SK-N-MC (cell line): ENCODE measurements around the gene DENND5B.
"Not testable (repeated sequence)": the region's sequence is repeated elsewhere in the genome, so short reads cannot be mapped to it uniquely, and the experiment has no call there.

Experiments used
- DNase-seq: peaks from one replicate; pipeline ENCODE4 v3.0.0-alpha.2; 2011; ENCODE audit warnings: low read depth, low spot score
- H3K27ac ChIP-seq: fragments of 200-600 bp; sonication (generic); 2 replicates; pipeline ENCODE4 v1.5.1; 2016; ENCODE audit warnings: mixed run types
- H3K36me3 ChIP-seq: fragments of 200-600 bp; sonication (generic); 2 replicates; pipeline ENCODE4 v1.6.1; 2017; ENCODE audit warnings: antibody characterized with exemption, low read length, mixed read lengths; ENCODE audit not compliant: insufficient read depth
- H3K4me3 ChIP-seq: fragments of 200-600 bp; sonication (generic); 2 replicates; pipeline ENCODE4 v1.5.1; 2016
- H3K9ac ChIP-seq: fragments of 200-600 bp; sonication (generic); 2 replicates; pipeline ENCODE4 v1.8.0; 2017; ENCODE audit warnings: mixed run types, mixed read lengths; ENCODE audit not compliant: insufficient read length
- H3K9me3 ChIP-seq: fragments of 200-600 bp; sonication (generic); 2 replicates; pipeline ENCODE4 v1.6.1; 2017; ENCODE audit warnings: low read depth, mild to moderate bottlenecking, antibody characterized with exemption, low read length, moderate library complexity, mixed read lengths
- EZH2 ChIP-seq: fragments of 200-600 bp; sonication (generic); IDR thresholded peaks from one replicate; pipeline ENCODE4 v1.6.1; 2017; ENCODE audit warnings: antibody characterized with exemption
- FOXP2 ChIP-seq: optimal IDR thresholded peaks from 2 replicates; pipeline ENCODE3; 2011; ENCODE audit warnings: mild to moderate bottlenecking, moderate library complexity; ENCODE audit not compliant: insufficient read depth; ENCODE audit errors: extremely low read length, control extremely low read depth
- POLR2AphosphoS5 ChIP-seq: IDR thresholded peaks from 2 replicates; pipeline ENCODE4 v1.6.1; 2012; ENCODE audit warnings: mild to moderate bottlenecking, low read depth, low read length, borderline replicate concordance

DENND5B gene

DNA sequence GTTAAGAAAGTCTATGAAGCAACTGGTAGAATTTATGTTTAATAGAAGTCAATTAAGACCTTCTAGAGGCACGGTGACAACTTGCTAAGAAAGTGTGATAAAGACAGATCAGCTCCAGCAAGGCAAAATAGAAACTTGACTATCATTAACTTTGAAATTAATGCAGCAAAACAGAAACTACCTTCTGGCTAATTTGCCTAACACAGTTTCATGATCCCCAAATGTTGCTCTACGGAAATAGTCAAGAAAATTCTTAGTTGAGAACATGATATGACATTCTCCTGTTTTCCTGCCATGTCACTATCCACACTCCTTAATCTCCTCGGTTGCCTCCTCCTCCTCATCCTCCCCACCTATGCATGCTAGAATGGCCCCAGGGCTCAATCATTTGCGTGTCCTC lies 4.2 kb downstream of the DENND5B start:
- Histone ChIP-seq H3K9ac (no peak overlapping the region), H3K27ac (no peak overlapping the region), H3K4me3 (no peak overlapping the region), H3K9me3 (no peaks in the 10 kb centered on the region), H3K36me3 (no peaks in the 10 kb centered on the region)
- DNase-seq = no peak
- TF ChIP-seq FOXP2 (no peak), POLR2AphosphoS5 (no peak), EZH2 (no peak)

DNA sequence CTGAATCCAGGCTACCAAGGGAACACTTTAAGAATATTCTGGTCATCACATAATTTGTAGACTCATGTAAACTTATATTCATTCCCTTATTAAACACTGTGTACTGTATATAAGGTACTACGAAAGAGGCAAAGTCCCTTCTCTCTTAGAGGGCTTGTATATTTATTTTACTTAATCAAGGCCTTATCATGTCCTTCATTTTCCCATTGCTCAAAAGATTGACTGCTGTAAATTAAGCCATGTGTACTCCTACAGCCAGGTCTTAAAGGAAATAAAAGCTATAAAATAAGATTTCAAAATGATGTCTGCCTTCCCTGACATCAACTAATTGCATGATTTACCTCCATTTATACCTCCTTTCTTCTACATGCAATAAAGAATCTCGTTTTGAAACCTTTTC lies 5.0 kb downstream of the DENND5B start:
- no peaks in the 10 kb centered on the region for H3K36me3 ChIP-seq
- H3K9ac ChIP-seq = no peak overlapping the region
- TF ChIP-seq EZH2 (no peak), POLR2AphosphoS5 (no peak), FOXP2 (no peak)
- no peak overlapping the region for H3K4me3 ChIP-seq
- H3K27ac ChIP-seq = no peak overlapping the region
- H3K9me3 ChIP-seq = no peaks in the 10 kb centered on the region
- DNase-seq = no peak

DNA sequence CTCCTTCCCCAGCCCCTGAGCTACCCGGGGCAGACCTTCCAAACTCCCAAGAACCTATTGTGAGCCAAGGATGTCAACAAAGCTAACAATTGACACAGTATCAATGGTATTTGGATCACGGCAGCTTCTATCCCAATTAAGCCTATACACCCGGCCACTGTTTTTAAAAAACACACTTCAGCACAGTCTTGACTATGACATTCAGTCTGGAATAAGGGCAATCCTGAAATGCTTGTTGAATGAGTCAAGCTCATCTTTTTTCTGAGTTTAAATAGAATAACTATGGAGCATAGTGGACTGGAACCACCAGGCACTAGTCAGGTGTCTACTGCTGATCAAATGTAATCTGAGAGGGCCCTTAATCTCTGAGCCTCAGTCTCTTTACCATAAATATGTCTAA lies 5.7 kb downstream of the DENND5B start:
- DNase-seq = no peak
- no peaks in the 10 kb centered on the region for H3K36me3 ChIP-seq
- TF ChIP-seq POLR2AphosphoS5 (no peak), FOXP2 (no peak), EZH2 (no peak)
- no peak overlapping the region for H3K9ac ChIP-seq
- H3K9me3 ChIP-seq = no peaks in the 10 kb centered on the region
- H3K27ac ChIP-seq = no peak overlapping the region
- H3K4me3 ChIP-seq = no peak overlapping the region

GRCh38 chr12:31584782-31585181 lies 6.2 kb downstream of the DENND5B start:
- H3K9me3 ChIP-seq = no peaks in the 10 kb centered on the region
- no peak overlapping the region for H3K4me3 ChIP-seq
- no peak for DNase-seq
- no peak overlapping the region for H3K27ac ChIP-seq
- H3K9ac ChIP-seq = no peak overlapping the region
- no peaks in the 10 kb centered on the region for H3K36me3 ChIP-seq
- TF ChIP-seq POLR2AphosphoS5 (no peak), FOXP2 (no peak), EZH2 (no peak)

GRCh38 chr12:31583878-31584277 lies 7.1 kb downstream of the DENND5B start:
- Histone ChIP-seq H3K27ac (no peak overlapping the region), H3K36me3 (no peaks in the 10 kb centered on the region), H3K9me3 (no peaks in the 10 kb centered on the region), H3K4me3 (no peak overlapping the region), H3K9ac (no peak overlapping the region)
- DNase-seq = no peak
- no peak for TF ChIP-seq EZH2
- TF ChIP-seq FOXP2 = no peak
- no peak for TF ChIP-seq POLR2AphosphoS5

DNA sequence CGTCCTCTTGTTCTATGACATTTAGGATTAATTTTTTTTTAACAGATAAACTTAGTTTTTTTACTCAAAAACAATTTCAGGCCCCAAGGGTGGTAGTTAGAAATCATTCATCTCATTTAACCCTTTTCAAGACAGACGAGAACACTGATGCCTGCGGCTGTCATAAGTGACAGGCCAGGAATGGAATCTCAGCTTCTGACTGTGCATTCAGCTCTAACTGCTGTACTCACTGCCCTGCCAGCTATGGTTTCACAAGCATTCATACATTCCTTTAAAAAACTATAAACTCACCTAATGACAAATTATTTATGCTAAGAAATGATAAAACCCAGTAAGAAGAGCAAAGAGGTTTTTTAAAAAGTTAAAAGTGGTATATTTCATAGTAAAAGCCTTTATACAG lies 8.8 kb downstream of the DENND5B start:
- TF ChIP-seq EZH2 (no peak), FOXP2 (no peak), POLR2AphosphoS5 (no peak)
- no peak for DNase-seq
- Histone ChIP-seq H3K9me3 (no peaks in the 10 kb centered on the region), H3K36me3 (no peaks in the 10 kb centered on the region), H3K9ac (no peak overlapping the region), H3K27ac (no peak overlapping the region), H3K4me3 (no peak overlapping the region)

DNA sequence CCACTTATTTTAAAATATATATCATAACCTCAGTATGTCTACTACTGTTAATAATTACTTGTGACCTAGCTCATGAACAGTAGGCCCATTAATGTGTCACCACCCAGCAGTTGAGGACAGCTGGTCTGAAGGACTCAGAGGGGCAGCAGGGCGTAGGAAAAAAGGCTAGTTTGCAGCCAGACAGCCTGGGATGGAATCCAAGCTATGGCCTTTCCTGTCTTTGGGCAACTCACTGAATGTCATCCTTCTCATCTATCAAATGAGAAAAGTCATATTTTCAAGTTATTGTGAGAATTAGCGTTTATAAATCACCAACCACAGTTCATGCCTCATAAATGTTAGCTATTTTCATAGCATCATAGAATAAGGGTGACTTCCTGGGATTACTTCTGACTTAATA lies 12.3 kb downstream of the DENND5B start:
- Histone ChIP-seq H3K9me3 (no peaks in the 10 kb centered on the region), H3K4me3 (no peak overlapping the region), H3K9ac (no peak overlapping the region), H3K36me3 (no peaks in the 10 kb centered on the region), H3K27ac (no peak overlapping the region)
- TF ChIP-seq POLR2AphosphoS5 (no peak), EZH2 (no peak), FOXP2 (no peak)
- no peak for DNase-seq

GRCh38 chr12:31574803-31575575 lies 15.9 kb downstream of the DENND5B start:
- no peak overlapping the region for H3K27ac ChIP-seq
- TF ChIP-seq POLR2AphosphoS5 (no peak), FOXP2 (no peak)
- no peak overlapping the region for H3K4me3 ChIP-seq
- H3K9ac ChIP-seq = no peak overlapping the region
- H3K36me3 ChIP-seq = no peaks in the 10 kb centered on the region
- H3K9me3 ChIP-seq = no peaks in the 10 kb centered on the region
- no peak for DNase-seq

DNA sequence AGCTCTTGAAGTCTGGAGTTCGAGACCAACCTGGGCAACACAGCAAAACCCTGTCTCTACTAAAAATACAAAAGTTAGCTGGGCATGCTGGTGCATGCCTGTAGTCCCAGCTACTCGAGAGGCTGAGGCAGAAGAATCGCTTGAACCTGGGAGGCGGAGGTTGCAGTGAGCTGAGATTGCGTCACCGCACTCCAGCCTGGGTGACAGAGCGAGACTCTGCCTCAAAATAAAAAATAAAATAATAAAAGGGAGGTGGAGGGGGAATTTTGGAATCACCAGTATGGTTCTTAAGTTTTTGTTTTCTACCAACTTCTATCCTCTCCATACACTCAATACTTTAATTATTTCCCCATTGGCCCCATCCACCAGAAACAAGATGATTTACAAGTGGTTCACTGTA lies 16.6 kb downstream of the DENND5B start:
- not testable (repeated sequence) for H3K4me3 ChIP-seq, H3K9ac ChIP-seq, H3K9me3 ChIP-seq, DNase-seq, H3K36me3 ChIP-seq, H3K27ac ChIP-seq
